Muscle layer of duodenum (tissue), 2 donors: Measurements from ENCODE around the gene RACGAP1.
"Not testable (repeated sequence)": the region's sequence is repeated elsewhere in the genome, so short reads cannot be mapped to it uniquely, and the experiment has no call there.

ENCODE experiments used
- H3K27ac ChIP-seq: one replicate; pipeline ENCODE4 v1.7.0; 2013; ENCODE audit warnings: mild to moderate bottlenecking, low read length
- H3K27me3 ChIP-seq: one replicate; pipeline ENCODE4 v1.7.0; 2013; ENCODE audit warnings: low read depth, mild to moderate bottlenecking, control low read depth, low read length
- H3K36me3 ChIP-seq, 2 donors: one replicate each; pipeline ENCODE4 v1.7.0; 2013; ENCODE audit warnings: low read length in 2 of 2, control low read depth in 1 of 2, mild to moderate bottlenecking in 1 of 2; ENCODE audit not compliant: insufficient read depth in 2 of 2, control insufficient read depth in 1 of 2
- H3K4me1 ChIP-seq, 2 donors: one replicate each; pipeline ENCODE4 v1.7.0; 2013; ENCODE audit warnings: low read length in 2 of 2, mild to moderate bottlenecking in 2 of 2, control low read depth in 1 of 2, moderate library complexity in 1 of 2; ENCODE audit not compliant: insufficient read depth in 2 of 2, control insufficient read depth in 1 of 2
- H3K4me3 ChIP-seq, 2 donors: one replicate each; pipeline ENCODE4 v1.7.0; 2013; ENCODE audit warnings: low read length in 2 of 2, low read depth in 1 of 2, mild to moderate bottlenecking in 1 of 2
- H3K9me3 ChIP-seq, 2 donors: one replicate each; pipeline ENCODE4 v1.7.0; 2013; ENCODE audit warnings: low read length in 2 of 2, control low read depth in 1 of 2, mild to moderate bottlenecking in 1 of 2; ENCODE audit not compliant: control insufficient read depth in 1 of 2
- donor health status: healthy.

Gene RACGAP1

DNA sequence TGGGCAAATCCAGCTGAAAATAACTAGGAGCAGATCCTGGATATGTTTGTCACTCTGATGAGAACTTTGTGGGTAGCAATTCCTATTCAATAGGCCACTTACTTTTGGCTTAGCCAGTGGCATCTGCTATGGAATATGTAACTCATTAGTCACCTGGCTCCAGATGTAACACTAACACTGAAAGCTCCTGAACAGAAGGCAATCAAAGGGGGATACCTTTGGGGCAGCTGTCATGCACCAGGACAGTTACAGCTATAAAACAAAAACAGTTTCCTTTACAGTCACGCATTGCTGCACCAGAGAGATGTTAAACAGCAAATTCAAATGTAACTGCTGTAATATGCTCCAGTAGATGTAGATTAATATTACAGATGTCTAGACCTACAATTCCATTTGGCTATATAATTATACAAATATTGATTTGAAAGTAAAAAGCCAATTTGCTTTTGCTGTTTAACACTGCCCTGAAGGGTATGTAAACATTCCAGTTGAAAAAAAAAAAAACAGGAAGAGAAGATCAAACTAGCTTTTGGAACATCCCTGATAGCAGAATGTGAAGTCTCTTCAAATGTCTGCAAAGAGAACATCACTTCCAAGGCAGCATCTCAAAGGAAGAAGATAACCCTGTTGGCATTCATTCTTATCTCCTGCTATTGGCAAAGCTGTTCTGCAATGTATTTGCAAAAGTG, 18.4 kb downstream of the RACGAP1 start:
- Histone ChIP-seq H3K36me3 (no peaks in the 10 kb centered on the region), H3K27me3 (no peaks in the 10 kb centered on the region), H3K4me1 (peaks cover 11 to 42% of the 10 kb centered on the region in 2 donors), H3K27ac (no peak overlapping the region), H3K4me3 (no peak overlapping the region), H3K9me3 (no peaks in the 10 kb centered on the region)

GRCh38 chr12:50006280-50006679, 19.0 kb downstream of the RACGAP1 start:
- Histone ChIP-seq H3K4me3 (no peak overlapping the region), H3K9me3 (no peaks in the 10 kb centered on the region), H3K27ac (no peak overlapping the region), H3K27me3 (no peaks in the 10 kb centered on the region), H3K4me1 (peaks cover 11 to 42% of the 10 kb centered on the region in 2 donors), H3K36me3 (no peaks in the 10 kb centered on the region)

- no peak overlapping the region for H3K27ac ChIP-seq
- no peak overlapping the region for H3K4me3 ChIP-seq
These were observed 20.1 kb downstream of the RACGAP1 start for GRCh38 chr12:50005175-50005574.

DNA sequence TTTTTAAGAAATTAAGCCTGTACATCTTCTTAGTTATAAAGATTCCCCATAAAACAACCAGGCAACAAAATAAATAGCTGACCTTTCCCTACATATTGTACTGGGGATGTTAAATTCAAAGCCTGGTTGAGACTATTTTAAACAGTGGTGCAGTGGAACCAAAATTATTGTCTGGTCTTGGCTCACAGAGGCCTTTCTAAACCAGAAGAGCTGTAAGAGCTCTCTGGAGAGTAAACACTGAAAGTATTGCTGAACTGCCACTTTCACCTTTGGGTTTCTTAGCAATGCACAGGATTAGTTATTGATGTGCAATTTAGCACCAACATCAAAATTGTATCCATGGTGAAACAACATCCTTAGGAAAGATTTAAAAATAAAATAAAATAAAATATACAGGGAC, 20.6 kb downstream of the RACGAP1 start:
- Histone ChIP-seq H3K27me3 (no peaks in the 10 kb centered on the region), H3K36me3 (peaks cover 0 to 5% of the 10 kb centered on the region in 2 donors), H3K27ac (peak overlapping the region; percentile 15), H3K4me3 (no peak overlapping the region), H3K9me3 (no peaks in the 10 kb centered on the region), H3K4me1 (peaks cover 11 to 42% of the 10 kb centered on the region in 2 donors)

More at GRCh38 chr12:50005175-50005574, 20.1 kb downstream of the RACGAP1 start:
- Histone ChIP-seq H3K27me3 (no peaks in the 10 kb centered on the region), H3K9me3 (no peaks in the 10 kb centered on the region), H3K4me1 (peaks cover 11 to 42% of the 10 kb centered on the region in 2 donors), H3K36me3 (peaks cover 0 to 5% of the 10 kb centered on the region in 2 donors)

GRCh38 chr12:50003595-50003994, 21.7 kb downstream of the RACGAP1 start:
- peaks cover 11 to 42% of the 10 kb centered on the region in 2 donors for H3K4me1 ChIP-seq
- no peaks in the 10 kb centered on the region for H3K27me3 ChIP-seq
- no peaks in the 10 kb centered on the region for H3K9me3 ChIP-seq
- H3K4me3 ChIP-seq = no peak overlapping the region
- H3K27ac ChIP-seq = no peak overlapping the region
- peaks cover 0 to 5% of the 10 kb centered on the region in 2 donors for H3K36me3 ChIP-seq

GRCh38 chr12:49998453-49998852, 26.8 kb downstream of the RACGAP1 start:
- peaks cover 0 to 11% of the 10 kb centered on the region in 2 donors for H3K36me3 ChIP-seq
- no peak overlapping the region for H3K27ac ChIP-seq
- H3K9me3 ChIP-seq = no peaks in the 10 kb centered on the region
- no peak overlapping the region for H3K4me3 ChIP-seq
- peaks cover 0 to 5% of the 10 kb centered on the region in 2 donors for H3K4me1 ChIP-seq
- no peaks in the 10 kb centered on the region for H3K27me3 ChIP-seq

- Histone ChIP-seq H3K27me3 (no peaks in the 10 kb centered on the region), H3K4me3 (no peak overlapping the region), H3K27ac (no peak overlapping the region), H3K9me3 (no peaks in the 10 kb centered on the region), H3K36me3 (peaks cover 10 to 14% of the 10 kb centered on the region in 2 donors), H3K4me1 (peaks cover 0 to 25% of the 10 kb centered on the region in 2 donors)
These were observed 35.0 kb downstream of the RACGAP1 start for GRCh38 chr12:49990273-49990672.

GRCh38 chr12:49989400-49989799, 35.9 kb downstream of the RACGAP1 start:
- H3K4me3 ChIP-seq, H3K27me3 ChIP-seq, H3K9me3 ChIP-seq, H3K27ac ChIP-seq: not testable (repeated sequence)
- H3K36me3 ChIP-seq = peaks cover 10 to 14% of the 10 kb centered on the region in 2 donors
- peaks cover 2 to 34% of the 10 kb centered on the region in 2 donors for H3K4me1 ChIP-seq

DNA sequence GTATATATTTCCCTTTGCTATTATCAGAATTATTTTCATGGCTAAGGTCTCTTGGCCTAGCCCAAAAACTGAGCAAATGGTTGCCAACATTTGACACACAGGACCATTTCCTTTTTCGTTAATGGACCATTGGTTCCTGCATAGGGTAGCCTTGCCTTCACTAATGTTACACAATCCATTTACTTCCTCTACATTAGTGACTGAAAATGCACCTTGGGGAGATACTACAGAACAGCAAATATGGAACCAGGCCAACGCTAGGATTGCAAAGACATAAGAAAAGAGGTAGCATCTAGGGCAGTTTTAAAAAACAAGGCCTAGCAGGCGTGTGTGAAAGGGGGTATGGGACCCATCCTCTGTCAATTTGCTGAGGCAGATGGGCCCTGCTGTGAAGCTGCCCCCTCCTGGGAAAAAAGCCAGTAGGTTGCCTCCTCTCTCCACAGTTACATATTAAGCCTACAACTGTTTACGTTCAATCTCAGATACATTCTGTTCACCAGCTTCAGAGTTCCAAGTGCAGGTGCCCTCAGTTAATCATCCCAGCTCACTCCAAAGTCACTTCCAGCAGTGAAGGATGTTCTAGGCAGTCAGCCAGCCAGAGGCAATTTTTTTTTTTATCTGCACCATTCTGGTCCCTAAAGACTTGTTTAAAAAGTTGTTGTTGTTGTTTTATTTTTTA, 37.5 kb downstream of the RACGAP1 start:
- Histone ChIP-seq H3K4me3 (no peak overlapping the region), H3K27me3 (no peaks in the 10 kb centered on the region), H3K27ac (no peak overlapping the region), H3K9me3 (no peaks in the 10 kb centered on the region), H3K36me3 (peaks cover 8 to 12% of the 10 kb centered on the region in 2 donors), H3K4me1 (peaks cover 8 to 47% of the 10 kb centered on the region in 2 donors)

DNA sequence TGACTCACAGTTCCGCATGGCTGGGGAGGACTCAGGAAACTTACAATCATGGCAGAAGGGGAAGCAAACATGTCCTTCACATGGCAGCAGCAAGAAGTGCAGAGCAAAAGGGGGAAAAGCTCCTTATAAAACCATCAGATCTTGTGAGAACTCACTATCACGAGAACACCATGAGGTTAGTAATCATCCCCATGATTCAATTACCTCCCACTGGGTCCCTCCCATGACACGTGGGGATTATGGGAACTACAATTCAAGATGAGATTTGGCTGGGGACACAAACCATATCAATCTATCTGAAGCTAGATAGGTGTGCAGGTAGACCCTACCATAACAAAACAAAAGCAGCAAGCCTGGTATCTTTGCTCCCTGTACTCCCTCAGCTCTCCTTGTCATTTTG, 38.8 kb downstream of the RACGAP1 start:
- H3K36me3 ChIP-seq, H3K27ac ChIP-seq, H3K9me3 ChIP-seq, H3K27me3 ChIP-seq, H3K4me3 ChIP-seq: not testable (repeated sequence)
- peaks cover 8 to 58% of the 10 kb centered on the region in 2 donors for H3K4me1 ChIP-seq

- H3K4me3 ChIP-seq = no peak overlapping the region
- H3K9me3 ChIP-seq = no peaks in the 10 kb centered on the region
- peaks cover 8 to 58% of the 10 kb centered on the region in 2 donors for H3K4me1 ChIP-seq
- H3K27ac ChIP-seq = no peak overlapping the region
- H3K27me3 ChIP-seq = no peaks in the 10 kb centered on the region
- H3K36me3 ChIP-seq = no peaks in the 10 kb centered on the region
These were observed 39.3 kb downstream of the RACGAP1 start for GRCh38 chr12:49985981-49986380.
